ENCODE measurements around the gene ZNF615.
"Not testable (repeated sequence)": the region's sequence is repeated elsewhere in the genome, so short reads cannot be mapped to it uniquely, and the experiment has no call there.

The ZNF615 gene

GRCh38 chr19:52007806-52008557 lies at the start of gene ZNF615:
Gene ZNF615 (minus strand): TSS chr19:52008211. CDS start chr19:52003711, 4,500 bp downstream.
- peak in 55 of 56 donors; percentile 42 to 96 (median 89) for DNase-seq

- DNase-seq, result not testable (repeated sequence)
These were observed 48.5 kb upstream of the ZNF615 start for GRCh38 chr19:52056480-52056879.

GRCh38 chr19:52051736-52052135 lies 43.7 kb upstream of the ZNF615 start:
- not testable (repeated sequence) for DNase-seq

GRCh38 chr19:52048555-52049501 lies 40.8 kb upstream of the ZNF615 start, which contains the start of gene ZNF432:
Gene ZNF432 (minus strand): TSS chr19:52048838. CDS start chr19:52046868, 1,970 bp downstream.
- peak; percentile 39 to 96 (median 88) for DNase-seq

GRCh38 chr19:52039169-52039568 lies 31.2 kb upstream of the ZNF615 start:
- no peak for DNase-seq

- DNase-seq, result no peak
These were observed 26.2 kb upstream of the ZNF615 start for GRCh38 chr19:52034051-52034728.

- DNase-seq, result peak in 1 of 56 donors; percentile 58
These were observed 20.7 kb upstream of the ZNF615 start for GRCh38 chr19:52028780-52029123.

GRCh38 chr19:52028027-52028779 lies 20.2 kb upstream of the ZNF615 start, which contains the start of gene ZNF614:
Gene ZNF614 (minus strand): TSS chr19:52028379. CDS start chr19:52025745, 2,634 bp downstream.
- DNase-seq, result peak in 55 of 56 donors; percentile 56 to 98 (median 85)

- not testable (repeated sequence) for DNase-seq
These were observed 18.4 kb upstream of the ZNF615 start for GRCh38 chr19:52026255-52026990.

GRCh38 chr19:52024478-52024877 lies 16.5 kb upstream of the ZNF615 start:
- not testable (repeated sequence) for DNase-seq

- DNase-seq, result no peak
These were observed 14.2 kb upstream of the ZNF615 start for GRCh38 chr19:52022193-52022592.

- no peak for DNase-seq
These were observed 12.5 kb upstream of the ZNF615 start for GRCh38 chr19:52020506-52020905.

GRCh38 chr19:52010674-52011073 lies 2.7 kb upstream of the ZNF615 start:
- no peak for DNase-seq

GRCh38 chr19:52007451-52007805 lies 583 bp downstream of the ZNF615 start:
- peak in 14 of 56 donors; percentile 21 to 63 (median 44) for DNase-seq

GRCh38 chr19:51994048-51994644 lies 13.9 kb downstream of the ZNF615 start:
- DNase-seq, result no peak

GRCh38 chr19:51993422-51993821 lies 14.6 kb downstream of the ZNF615 start:
- DNase-seq, result no peak

- peak; percentile 64 to 99 (median 92) for DNase-seq
These were observed 21.4 kb downstream of the ZNF615 start, which contains the start of gene ZNF350 for GRCh38 chr19:51986309-51987291. Gene ZNF350 (minus strand): TSS chr19:51986840. CDS start chr19:51974360, 12,480 bp downstream.

GRCh38 chr19:51983361-51983760 lies 24.6 kb downstream of the ZNF615 start:
- DNase-seq, result no peak
